A549 (cell line): ENCODE measurements around the gene TTC1.
A peak's percentile ranks its signal among the peaks of the same experiment; 100 is the strongest.

ENCODE experiments used
- CTCF ChIP-seq: fragments of >200 bp; sonication (Bioruptor Twin); formaldehyde crosslinking; IDR thresholded peaks from 3 replicates; pipeline ENCODE4 v1.5.1; 2016
- ELK1 ChIP-seq: fragments of 150-350 bp; IDR thresholded peaks from 2 replicates; pipeline ENCODE4 v1.6.1; 2014; ENCODE audit warnings: low read depth, mild to moderate bottlenecking, low read length
- FOSL2 ChIP-seq, 2 experiments: fragments of 450-650 bp in 1 of 2; fragments of >200 bp in 1 of 2; sonication (Bioruptor Twin) in 1 of 2; formaldehyde crosslinking; IDR thresholded peaks; 2 replicates each; pipeline versions ENCODE4 v1.5.0 to v1.6.1; 2016 to 2020; ENCODE audit warnings: mild to moderate bottlenecking in 1 of 2, moderate library complexity in 1 of 2
- KDM1A ChIP-seq: fragments of 200-600 bp; sonication (generic); IDR thresholded peaks from 2 replicates; pipeline ENCODE4 v1.6.1; 2016; ENCODE audit warnings: low read depth, mild to moderate bottlenecking
- NR3C1 ChIP-seq: fragments of >200 bp; sonication (Bioruptor Twin); formaldehyde crosslinking; IDR thresholded peaks from 3 replicates; pipeline ENCODE4 v1.6.1; 2017
- POLR2A ChIP-seq: IDR thresholded peaks from 2 replicates; pipeline ENCODE4 v1.6.1; 2012; ENCODE audit warnings: mild to moderate bottlenecking, low read length
- REST ChIP-seq: fragments of 200-600 bp; sonication (generic); IDR thresholded peaks from 2 replicates; pipeline ENCODE4 v1.6.1; 2016; ENCODE audit warnings: antibody characterized with exemption, mild to moderate bottlenecking, moderate library complexity
- RFX5 ChIP-seq: fragments of 450-650 bp; IDR thresholded peaks from 2 replicates; pipeline ENCODE4 v1.7.1; 2014; ENCODE audit warnings: antibody characterized with exemption, mild to moderate bottlenecking, moderate library complexity
- USF2 ChIP-seq: fragments of 450-650 bp; IDR thresholded peaks from 2 replicates; pipeline ENCODE4 v1.6.1; 2014; ENCODE audit warnings: antibody characterized with exemption

- no peak for TF ChIP-seq FOSL2 (IDR thresholded peaks at IDR 0.05)
- TF ChIP-seq FOSL2 (CRISPR knock-in tag; IDR thresholded peaks at IDR 0.05): peak; percentile 9; the same call in 1 of the 2 replicates
- no peak for TF ChIP-seq CTCF
- no peak for TF ChIP-seq REST
- TF ChIP-seq POLR2A: no peak
- no peak for TF ChIP-seq ELK1
- TF ChIP-seq NR3C1: no peak
- no peak for TF ChIP-seq RFX5
- no peak for TF ChIP-seq KDM1A
- no peak for TF ChIP-seq USF2
Observed at GRCh38 chr5:160039810-160040470, 31.0 kb downstream of the TTC1 start.
